GM19467 (cell line): ENCODE results near the gene EDN1.
"Not testable (repeated sequence)": the region's sequence is repeated elsewhere in the genome, so short reads cannot be mapped to it uniquely, and the experiment has no call there.

Experiments used
- ATAC-seq: cut with Tn5 transposase; IDR thresholded peaks from one replicate; pipeline ENCODE4 v1.9.1; 2021; ENCODE audit warnings: mild to moderate bottlenecking, moderate library complexity; ENCODE audit not compliant: unreplicated experiment

EDN1 gene

DNA sequence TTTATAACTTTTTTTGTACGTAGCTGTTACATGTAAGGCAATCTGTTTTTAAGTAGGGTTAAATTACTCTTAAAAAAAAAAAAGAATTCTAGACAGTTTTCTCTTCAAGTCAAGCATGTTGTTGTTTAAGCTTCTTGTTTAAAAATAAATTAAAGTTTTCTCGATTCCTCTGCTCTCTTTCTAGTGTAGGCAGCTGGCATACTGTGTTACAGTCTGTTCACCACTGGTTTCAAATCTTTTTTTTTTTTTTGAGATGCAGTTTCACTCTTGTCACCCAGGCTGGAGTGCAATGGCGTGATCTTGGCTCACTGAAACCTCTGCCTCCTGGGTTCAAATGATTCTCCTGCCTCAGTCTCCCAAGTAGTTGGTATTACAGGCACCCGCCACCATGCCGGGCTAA lies 29.9 kb downstream of the EDN1 start:
- ATAC-seq = not testable (repeated sequence)

DNA sequence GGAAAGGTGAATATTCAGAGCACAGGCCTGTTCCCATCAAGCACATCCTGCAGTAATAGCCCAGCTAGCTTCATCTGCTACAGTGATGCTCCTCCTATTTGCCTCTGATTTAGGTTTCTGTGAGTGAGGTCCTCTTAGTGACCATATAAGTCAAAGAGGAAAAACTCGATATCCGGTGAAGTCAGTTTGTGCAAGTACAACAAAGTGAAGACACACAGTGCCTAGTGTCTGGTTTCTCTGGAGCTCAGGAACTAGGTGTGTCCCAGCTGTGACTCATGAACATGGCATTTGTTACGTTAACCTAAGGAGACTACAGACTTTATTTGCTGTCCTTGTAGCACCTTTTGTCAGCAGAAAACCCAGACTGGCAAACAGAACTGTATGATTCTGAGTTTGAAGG lies 33.9 kb downstream of the EDN1 start:
- no peak for ATAC-seq

DNA sequence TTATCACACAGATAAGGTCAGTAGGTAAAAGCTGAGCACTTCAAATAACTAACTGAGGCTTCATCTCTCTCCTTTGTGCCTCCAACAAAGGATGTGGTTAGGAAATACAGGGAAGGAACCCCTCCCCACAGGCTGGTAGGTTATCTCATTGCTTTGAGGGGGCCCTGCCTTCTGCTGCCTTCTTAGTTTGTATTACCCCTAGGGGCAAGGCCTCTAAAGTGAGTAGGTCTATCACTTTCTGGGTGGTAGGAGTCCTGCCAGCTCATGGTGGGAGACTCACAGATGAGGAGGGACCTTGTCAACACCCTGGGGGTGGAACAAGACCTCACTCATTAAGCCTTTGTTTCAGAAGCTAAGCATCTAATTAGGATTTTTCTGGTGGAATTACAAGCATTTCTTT lies 34.6 kb downstream of the EDN1 start:
- no peak for ATAC-seq

DNA sequence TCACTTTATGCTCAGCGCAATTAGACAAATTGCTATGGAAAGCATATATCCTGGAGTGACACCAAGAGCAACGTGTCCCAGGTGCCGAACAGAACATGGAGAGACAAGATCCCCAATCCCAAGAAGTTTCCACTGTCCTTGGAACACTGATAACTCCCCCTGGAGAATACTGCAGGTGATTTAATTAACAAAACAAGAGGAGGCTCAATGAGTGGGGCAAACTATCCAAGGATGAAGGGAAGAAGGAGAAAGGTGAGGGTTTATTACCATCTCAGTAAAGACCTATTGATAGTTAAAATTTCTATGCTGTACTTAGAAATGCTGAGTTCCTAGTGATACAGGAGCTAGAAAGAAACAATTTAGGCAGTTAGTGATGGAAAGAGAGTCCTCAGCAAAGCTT lies 35.7 kb downstream of the EDN1 start:
- no peak for ATAC-seq

DNA sequence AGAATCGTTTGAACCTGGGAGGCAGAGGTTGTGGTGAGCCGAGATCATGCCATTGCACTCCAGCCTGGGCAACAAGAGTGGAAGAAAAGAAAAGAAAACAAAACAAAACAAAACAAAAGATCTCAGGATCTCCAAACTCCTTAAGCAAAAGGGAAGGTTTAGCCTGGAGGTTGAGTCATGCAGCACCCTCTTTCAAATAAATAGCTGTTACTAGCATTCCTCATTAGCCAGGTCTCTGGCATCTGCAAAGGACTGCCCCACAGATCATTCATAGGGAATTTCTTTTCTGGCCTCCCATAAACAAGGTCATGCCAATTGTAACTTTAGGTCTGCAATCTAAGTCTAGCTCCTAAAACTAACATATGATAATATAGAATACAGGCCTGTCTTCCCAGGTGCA lies 37.2 kb downstream of the EDN1 start:
- no peak for ATAC-seq

DNA sequence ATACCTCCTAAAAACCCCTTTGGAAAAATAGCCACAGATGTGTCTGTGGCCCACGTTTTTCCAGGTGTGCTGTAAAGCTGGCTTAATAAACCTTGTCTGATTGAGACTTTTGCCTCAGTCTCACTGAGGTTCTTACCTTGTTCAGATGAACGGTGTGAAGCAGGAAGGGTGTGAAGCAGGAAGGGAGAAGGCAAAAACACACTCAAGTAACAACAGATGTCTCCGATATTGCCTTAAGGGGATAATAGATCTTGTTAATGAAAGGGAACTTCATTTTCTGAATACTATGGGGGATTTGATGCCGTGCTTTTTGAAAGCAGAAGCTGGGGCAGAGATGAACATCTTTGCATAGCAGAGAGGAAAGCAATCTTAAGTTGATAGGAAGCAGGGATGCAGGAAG lies 37.8 kb downstream of the EDN1 start:
- no peak for ATAC-seq

DNA sequence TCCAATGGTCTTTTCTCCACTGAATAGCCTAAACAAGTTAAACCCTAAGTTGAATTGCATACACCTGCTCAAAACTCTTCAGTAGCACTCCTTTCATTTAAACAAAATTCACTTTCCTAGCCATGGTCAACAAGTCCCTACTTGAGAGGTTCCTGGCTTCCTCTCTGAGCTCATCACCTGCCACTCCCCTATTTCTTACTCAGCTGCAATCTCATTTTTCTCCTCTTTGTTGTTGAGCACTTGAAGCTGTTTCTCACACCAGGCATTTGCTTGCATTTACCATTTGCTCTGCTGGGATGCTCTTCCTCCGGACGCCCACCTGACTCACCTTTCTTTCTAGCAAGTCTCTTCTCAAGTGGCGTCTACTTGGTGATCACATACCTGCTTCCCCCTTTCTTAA lies 38.5 kb downstream of the EDN1 start:
- no peak for ATAC-seq

DNA sequence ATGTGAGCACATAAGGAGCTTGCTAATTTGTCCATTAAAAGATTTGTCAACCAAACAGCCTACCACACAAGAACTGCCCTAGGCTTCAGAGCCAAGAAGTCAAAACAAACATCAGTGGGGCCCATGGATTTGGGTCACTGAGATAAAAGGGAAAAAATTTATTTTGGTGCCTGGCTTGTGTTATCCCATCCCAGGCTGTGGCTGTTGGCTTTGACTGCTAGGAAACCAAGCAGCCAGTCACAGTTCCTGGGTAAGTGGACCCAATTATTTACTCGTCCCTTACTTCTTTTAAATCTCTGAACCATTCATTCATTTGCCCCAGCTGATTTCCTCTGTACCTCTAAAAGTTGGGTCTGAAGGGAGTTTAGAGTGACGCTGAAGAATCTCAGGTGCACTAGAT lies 41.3 kb downstream of the EDN1 start:
- ATAC-seq = no peak

DNA sequence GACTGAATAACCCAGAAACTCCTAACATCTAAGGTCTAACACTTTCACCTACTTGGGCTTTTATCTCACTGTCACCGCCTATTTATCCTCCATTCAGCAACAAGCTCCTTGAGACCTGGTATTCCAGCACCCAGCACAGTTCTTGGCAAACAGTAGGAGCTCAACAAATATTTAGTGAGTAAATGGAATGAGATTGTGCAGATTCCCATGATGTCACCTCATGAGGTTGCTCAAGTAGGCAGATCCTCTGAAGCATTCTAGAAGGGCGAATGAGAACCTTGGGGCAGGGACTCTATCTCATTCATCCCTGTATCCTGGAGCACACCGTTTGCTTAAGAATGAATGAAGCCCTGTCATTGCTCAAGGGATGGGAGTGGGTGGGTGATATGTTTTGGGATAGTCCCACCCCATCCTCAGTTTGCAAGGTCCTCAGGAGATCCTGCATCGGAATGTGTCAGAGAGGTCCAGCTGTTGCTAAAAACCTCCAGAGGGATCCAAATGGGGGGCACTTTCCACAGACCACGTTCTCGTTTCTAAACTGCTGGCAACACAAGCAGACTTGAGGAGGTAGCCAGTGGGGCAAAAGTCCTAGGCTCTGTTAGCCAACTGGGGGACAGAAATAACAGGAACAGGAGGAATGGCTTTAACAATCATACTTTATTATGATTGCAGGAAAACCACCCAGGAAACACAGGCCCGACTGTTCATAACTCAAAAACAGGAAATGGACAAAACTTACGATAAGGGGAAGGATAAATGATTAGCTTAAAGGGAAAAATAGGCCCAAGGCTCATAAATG lies 42.0 kb downstream of the EDN1 start:
- no peak for ATAC-seq

DNA sequence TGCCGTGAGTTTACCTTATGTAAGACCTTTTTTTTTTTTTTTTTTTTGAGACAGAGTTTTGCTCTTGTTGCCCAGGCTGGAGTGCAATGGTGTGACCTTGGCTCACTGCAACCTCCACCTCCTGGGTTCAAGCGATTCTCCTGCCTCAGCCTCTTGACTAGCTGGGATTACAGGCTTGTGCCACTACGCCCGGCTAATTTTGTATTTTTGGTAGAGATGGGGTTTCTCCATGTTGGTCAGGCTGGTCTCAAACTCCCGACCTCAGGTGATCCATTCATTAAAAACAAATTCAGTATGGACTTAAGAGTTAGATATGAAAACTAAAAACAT lies 42.6 kb downstream of the EDN1 start:
- ATAC-seq = not testable (repeated sequence)

DNA sequence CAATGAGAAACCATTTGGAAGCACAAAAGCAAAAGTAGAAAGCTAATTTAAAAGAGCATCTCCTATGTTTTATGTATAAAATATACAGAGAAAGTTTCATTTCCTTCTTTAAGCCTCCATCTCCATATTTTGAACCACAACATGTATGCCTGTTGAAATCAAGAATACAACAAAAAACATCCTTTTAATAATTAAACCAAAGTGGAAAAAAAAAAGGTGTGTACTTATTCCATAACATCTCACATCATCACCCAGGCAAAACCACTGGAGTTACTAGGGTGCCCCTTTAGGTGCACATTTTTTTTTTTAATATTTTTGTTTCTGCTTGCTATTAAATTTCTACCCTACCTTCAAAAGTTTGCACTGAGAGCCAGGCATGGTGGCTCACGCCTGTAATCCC lies 43.0 kb downstream of the EDN1 start:
- ATAC-seq = no peak

DNA sequence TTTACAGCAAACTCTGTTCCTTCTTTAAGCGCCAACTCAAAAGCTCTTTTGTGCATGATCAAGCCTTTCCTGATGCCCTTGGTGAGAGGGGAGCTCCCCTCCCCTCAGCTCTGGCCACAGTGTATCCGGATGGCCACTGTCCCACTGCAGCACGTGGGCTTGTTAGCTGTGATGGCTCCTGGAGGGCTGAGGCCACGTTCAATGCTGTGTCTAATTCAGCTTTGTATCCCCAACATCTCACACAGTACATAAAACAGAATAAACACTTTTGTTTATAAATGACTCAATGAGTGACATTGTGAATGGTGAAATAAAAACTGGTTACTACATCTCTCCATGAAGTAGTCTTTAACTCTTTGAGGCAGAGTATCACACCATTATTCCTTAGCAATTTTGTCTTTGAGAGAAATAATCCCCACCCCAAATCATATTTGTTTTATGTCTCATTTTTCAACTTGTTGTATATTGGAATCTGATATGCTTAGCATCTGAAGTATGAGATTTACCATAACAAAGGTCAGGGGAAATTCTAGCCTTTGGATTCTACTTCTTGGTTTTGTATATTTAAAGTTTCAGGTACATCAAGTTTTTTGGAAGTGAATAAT lies 44.5 kb downstream of the EDN1 start:
- no peak for ATAC-seq

DNA sequence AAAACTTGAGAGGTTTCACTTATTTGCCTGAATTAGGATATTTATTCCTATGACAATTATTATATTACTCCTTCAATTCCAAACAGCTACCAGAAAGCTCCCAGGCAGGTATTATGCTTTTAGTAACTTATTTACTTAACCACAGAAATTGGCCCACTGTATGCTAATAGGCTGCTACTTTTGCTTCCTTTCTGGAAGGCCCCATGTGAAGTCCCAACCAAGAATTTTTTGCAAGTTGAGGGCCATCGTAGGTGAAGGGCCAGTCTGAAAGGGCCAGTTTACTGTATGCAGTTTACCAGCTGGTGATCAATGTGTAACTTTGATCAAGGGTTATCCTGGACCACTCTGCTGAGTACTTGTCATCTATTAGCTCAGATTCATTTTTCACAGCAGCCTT lies 45.0 kb downstream of the EDN1 start:
- peak; percentile 53 for ATAC-seq

DNA sequence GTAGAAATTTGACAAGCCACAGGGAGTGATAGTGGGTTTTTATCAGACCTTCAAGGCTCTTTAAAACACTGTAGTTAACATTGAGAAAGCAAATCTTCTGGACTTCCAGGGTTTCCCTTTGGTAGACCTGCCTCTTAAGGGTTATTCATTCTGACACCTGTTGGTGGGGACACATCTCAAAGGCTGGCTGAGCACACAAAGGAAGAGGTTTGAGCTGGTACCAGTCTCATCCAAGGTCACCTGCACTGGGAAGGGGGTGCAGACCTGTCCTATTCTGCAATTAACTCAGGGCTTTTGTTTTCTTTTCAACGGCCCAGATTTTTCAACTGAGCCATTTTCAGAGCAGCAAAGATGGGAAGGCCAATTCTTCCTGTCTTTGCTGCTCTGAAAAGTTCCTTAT lies 45.6 kb downstream of the EDN1 start:
- ATAC-seq = no peak

DNA sequence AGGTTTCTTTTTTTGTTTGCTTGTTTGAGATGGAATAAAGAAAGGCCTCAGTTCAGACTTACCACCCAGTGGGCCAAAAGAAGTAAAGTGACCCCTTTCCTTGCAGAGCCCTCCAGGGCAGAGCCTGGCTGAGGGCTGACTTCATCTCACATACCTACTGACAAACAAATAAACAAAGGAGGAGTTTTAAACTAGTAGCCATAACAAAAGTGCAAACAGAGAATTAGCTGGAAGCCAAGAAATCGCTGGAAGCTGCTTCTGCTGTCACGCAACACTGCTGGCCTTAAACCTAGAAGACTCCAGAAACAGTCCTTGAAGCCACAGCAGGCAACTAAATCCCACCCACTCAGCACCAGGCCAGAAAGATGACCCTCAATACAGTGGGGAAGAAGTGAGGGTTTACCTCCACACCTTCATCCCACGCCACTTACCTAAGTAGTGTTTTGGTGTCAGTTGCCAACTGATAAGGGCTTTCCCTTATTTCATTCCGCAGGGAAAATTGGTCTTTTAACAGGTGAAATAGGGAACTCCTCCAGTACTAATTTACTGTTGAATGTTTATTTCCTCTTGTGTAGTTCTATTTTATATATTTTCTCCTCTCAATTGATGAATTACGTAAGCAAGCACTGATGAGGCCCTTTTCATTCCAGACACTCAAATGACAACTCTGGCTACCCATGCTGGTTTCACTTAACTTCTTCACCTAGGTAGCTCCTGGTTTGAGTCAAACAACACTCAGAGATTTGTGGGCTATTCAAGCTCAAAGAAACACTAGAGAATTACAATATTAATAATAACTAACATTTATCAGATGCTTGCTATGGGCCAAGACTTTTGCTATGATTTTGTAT lies 46.2 kb downstream of the EDN1 start:
- ATAC-seq = no peak

DNA sequence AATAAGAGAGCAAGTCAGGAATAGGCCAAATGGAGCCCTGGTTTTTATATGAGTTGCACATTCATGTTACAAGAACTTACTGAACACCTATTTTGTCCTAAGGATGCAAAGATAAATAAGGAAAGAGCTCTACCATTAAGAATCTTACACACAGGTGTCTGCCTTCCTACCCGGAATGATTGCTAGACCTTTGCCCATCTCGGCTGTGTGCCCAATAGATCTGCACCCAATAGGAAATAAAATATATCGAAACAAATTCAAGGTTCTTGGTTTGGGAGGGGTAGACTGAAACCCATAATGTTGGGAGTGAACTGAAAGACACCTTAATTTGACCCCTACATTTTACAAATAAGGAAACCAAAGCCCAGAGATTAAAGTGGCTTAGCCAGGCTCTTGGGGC lies 48.9 kb downstream of the EDN1 start:
- no peak for ATAC-seq

DNA sequence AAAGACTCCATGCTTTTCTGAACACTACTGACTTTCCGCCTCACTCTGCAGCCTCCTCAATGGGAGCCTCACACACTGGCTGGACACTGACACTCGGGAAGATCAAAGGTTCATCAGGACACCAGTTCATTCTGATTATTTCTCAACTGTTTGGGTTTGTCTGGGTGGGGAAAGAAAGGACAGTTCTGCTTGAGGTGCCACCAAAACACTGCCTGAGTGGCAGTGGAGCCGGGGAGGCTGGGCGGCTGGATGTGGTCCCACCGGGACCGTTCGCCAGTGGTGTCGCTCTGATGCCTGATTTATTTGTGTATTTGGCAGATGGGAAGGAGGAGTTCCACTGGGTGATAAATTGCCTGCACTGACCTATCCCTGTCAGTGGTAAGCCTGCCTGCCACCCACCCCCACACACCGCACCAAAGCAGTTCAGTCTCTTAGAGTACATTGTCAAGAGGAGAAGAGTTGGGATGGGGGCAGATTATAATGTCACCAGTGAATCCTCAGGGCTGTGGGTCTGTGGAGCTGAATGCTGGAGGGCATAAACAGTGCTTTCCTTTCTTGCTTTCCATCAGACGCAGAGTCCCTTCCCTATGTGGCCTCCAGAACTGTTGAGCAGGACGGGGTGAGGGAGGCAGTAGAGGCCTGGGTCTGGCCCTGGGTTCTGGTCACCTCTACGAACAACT lies 49.8 kb downstream of the EDN1 start:
- no peak for ATAC-seq

DNA sequence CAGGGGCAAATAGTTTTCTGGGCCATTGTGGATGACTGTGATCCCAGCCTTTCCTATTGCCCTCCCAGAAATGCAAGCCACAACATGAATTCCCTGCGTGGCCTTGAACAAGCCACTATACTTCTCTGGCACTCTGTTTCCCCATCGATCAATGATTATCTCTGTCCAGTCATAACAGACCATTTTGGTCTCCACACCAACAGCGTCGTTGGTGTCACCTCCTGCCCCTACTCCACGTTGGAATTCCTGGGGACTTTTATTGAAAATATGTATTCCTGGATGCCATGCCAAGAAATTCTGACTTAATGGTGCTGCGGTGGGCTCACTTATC lies 50.3 kb downstream of the EDN1 start:
- no peak for ATAC-seq

DNA sequence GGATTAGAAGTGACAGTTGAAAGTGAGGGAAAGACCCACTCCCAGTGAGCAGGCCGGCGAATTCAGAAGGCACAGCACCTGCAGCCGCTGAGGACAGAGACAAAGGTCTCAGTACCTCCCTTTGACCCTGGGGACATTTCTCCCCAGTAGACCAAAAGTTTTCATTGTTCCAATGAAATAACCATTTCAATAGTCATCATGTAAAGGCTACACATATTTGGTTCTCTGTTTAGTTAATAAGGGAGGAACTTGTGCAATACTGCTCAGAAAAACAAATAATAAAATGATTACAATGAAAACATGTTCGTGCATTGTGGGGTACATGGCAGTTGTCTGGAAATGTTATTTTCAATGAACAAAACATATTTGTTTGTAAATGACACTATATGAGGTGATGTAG lies 52.5 kb downstream of the EDN1 start:
- no peak for ATAC-seq

DNA sequence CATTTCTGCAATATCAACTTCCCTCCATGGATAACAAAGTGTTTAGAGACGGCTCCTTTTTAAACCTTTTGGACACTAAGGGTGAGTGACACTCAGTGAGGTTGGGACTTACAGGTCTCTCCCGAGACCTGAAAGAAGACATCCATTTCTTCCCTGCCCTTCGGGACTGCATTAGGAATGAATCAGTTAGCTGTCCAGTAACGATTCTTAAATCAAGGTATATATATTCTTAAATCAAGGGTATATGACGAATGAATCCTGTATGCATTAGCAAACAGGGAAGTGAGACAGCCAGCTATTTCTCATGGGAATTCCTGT lies 52.9 kb downstream of the EDN1 start:
- ATAC-seq = no peak

DNA sequence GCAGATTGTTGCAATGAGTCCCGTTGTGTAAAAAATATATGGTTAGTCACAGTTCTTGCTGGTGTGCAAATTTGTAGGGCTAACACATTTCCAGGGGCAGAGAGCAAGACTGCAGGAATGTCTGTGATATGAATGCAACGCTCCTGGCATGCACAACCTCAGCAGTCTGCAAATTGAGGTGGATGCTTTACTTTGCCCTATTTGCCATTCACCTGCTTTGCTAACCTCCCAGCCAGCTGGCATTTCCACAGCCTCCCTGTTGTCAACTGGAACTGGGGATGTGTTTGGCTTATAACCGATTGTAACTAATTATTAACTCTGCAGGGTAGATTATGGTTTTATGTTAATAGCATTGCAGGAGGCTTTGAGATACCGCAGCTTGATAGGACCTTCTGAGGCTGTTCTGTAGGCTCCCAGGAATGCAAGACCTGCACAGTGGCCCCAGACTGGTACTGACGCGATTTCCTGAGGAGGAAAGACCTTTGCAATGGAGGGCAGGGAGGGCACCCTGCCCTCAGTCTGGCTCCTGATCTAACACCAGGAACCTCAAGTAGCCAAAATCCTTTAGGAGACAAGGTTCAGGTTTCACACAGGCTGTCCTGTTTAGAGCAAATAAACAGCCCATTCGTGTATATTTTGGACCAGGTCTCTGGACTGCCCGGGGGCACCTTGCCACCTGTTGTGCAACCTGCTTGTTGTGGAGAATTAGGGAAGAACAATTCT lies 53.4 kb downstream of the EDN1 start:
- no peak for ATAC-seq
